GM12875 (cell line): ENCODE measurements around the gene HES4.

Experiments used
- H3K4me3 ChIP-seq: one replicate; pipeline ENCODE4 v1.5.1; 2011; ENCODE audit warnings: low read depth, low read length, control low read depth
- TF ChIP-seq, protein P1 (sequence below): IDR thresholded peaks from 2 replicates; pipeline ENCODE4 v1.5.1; 2011; ENCODE audit warnings: low read depth, mild to moderate bottlenecking, control low read depth, inconsistent platforms, low read length, moderate library complexity, borderline replicate concordance; ENCODE audit not compliant: insufficient read depth

The HES4 gene

DNA sequence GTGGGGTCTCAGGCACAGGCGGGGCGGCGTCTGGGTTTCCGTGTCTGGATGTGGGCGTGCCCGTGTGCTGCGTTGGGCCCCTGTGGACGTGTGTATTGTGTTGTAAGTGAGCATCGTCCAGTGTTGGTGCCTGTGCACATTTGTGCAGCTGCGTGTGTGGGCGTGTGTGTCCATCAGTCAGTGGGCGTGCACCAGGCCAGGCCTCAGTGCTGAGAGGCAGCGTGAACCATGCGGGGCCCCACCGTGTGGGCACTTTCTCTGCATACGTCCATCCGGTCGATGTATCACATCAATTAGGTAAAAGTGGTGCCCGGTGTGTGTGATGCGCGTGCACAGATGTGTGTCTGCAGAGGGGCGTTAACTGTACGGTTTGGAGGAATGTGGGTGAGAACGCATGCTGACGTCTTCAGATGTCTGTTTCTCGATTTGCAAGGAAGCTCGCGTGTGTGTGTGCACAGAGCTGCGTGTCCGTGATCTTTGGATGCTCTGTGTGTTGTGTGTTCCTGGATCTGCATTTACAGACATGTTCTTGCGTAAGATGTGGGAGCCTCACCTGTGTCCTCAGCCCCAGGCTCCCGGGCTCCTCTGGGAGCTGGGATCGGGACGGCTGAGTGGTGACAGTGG lies 44.7 kb upstream of the HES4 start:
- no peak overlapping the region for H3K4me3 ChIP-seq
- TF ChIP-seq, protein P1, sequence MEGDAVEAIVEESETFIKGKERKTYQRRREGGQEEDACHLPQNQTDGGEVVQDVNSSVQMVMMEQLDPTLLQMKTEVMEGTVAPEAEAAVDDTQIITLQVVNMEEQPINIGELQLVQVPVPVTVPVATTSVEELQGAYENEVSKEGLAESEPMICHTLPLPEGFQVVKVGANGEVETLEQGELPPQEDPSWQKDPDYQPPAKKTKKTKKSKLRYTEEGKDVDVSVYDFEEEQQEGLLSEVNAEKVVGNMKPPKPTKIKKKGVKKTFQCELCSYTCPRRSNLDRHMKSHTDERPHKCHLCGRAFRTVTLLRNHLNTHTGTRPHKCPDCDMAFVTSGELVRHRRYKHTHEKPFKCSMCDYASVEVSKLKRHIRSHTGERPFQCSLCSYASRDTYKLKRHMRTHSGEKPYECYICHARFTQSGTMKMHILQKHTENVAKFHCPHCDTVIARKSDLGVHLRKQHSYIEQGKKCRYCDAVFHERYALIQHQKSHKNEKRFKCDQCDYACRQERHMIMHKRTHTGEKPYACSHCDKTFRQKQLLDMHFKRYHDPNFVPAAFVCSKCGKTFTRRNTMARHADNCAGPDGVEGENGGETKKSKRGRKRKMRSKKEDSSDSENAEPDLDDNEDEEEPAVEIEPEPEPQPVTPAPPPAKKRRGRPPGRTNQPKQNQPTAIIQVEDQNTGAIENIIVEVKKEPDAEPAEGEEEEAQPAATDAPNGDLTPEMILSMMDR: no peak

GRCh38 chr1:1043921-1044320 lies 44.0 kb upstream of the HES4 start:
- H3K4me3 ChIP-seq: no peak overlapping the region
- TF ChIP-seq, protein P1: no peak

GRCh38 chr1:1043411-1043810 lies 43.5 kb upstream of the HES4 start:
- TF ChIP-seq, protein P1: no peak
- no peak overlapping the region for H3K4me3 ChIP-seq

GRCh38 chr1:1042835-1043234 lies 42.9 kb upstream of the HES4 start:
- TF ChIP-seq, protein P1: no peak
- H3K4me3 ChIP-seq: no peak overlapping the region

GRCh38 chr1:1041873-1042272 lies 42.0 kb upstream of the HES4 start:
- H3K4me3 ChIP-seq: no peak overlapping the region
- TF ChIP-seq, protein P1: no peak

GRCh38 chr1:1041092-1041523 lies 41.2 kb upstream of the HES4 start:
- TF ChIP-seq, protein P1: no peak
- no peak overlapping the region for H3K4me3 ChIP-seq
